HG03469 (cell line): ENCODE data around the gene PCDHB7.
"Not testable (repeated sequence)": the region's sequence is repeated elsewhere in the genome, so short reads cannot be mapped to it uniquely, and the experiment has no call there.

ENCODE experiments used
- ATAC-seq: cut with Tn5 transposase; IDR thresholded peaks from one replicate; pipeline ENCODE4 v1.9.1; 2021; ENCODE audit warnings: mild to moderate bottlenecking, moderate library complexity, moderate number of reproducible peaks; ENCODE audit not compliant: unreplicated experiment

PCDHB7 gene

DNA sequence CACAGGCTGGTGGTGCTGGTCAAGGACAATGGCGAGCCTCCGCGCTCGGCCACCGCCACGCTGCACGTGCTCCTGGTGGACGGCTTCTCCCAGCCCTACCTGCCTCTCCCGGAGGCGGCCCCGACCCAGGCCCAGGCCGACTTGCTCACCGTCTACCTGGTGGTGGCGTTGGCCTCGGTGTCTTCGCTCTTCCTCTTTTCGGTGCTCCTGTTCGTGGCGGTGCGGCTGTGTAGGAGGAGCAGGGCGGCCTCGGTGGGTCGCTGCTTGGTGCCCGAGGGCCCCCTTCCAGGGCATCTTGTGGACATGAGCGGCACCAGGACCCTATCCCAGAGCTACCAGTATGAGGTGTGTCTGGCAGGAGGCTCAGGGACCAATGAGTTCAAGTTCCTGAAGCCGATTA is 43.6 kb downstream of the PCDHB7 start:
- not testable (repeated sequence) for ATAC-seq

GRCh38 chr5:141223112-141223783 is 50.8 kb downstream of the PCDHB7 start, which contains the start of gene PCDHB14:
PCDHB14 (plus strand) TSS chr5:141223343; CDS start chr5:141223506, 163 bp downstream.
- ATAC-seq, result no peak

DNA sequence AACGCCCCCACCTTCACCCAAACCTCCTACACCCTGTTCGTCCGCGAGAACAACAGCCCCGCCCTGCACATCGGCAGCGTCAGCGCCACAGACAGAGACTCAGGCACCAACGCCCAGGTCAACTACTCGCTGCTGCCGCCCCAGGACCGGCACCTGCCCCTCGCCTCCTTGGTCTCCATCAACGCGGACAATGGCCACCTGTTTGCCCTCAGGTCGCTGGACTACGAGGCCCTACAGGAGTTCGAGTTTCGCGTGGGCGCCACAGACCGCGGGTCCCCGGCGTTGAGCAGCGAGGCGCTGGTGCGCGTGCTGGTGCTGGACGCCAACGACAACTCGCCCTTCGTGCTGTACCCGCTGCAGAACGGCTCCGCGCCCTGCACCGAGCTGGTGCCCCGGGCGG is 52.4 kb downstream of the PCDHB7 start:
- ATAC-seq, result not testable (repeated sequence)

DNA sequence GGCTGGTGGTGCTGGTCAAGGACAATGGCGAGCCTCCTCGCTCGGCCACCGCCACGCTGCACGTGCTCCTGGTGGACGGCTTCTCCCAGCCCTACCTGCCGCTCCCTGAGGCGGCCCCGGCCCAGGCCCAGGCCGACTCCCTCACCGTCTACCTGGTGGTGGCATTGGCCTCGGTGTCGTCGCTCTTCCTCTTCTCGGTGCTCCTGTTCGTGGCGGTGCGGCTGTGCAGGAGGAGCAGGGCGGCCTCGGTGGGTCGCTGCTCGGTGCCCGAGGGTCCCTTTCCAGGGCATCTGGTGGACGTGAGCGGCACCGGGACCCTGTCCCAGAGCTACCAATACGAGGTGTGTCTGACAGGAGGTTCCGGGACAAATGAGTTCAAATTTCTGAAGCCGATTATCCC is 53.0 kb downstream of the PCDHB7 start:
- not testable (repeated sequence) for ATAC-seq
